GM21723 (cell line): ENCODE measurements around the gene TMEM214.
A peak's percentile ranks its signal among the peaks of the same experiment; 100 is the strongest.

Experiments
- ATAC-seq: cut with Tn5 transposase; IDR thresholded peaks from one replicate; pipeline ENCODE4 v1.9.1; 2021; ENCODE audit warnings: mild to moderate bottlenecking, moderate library complexity; ENCODE audit not compliant: unreplicated experiment

TMEM214 gene, protein sequence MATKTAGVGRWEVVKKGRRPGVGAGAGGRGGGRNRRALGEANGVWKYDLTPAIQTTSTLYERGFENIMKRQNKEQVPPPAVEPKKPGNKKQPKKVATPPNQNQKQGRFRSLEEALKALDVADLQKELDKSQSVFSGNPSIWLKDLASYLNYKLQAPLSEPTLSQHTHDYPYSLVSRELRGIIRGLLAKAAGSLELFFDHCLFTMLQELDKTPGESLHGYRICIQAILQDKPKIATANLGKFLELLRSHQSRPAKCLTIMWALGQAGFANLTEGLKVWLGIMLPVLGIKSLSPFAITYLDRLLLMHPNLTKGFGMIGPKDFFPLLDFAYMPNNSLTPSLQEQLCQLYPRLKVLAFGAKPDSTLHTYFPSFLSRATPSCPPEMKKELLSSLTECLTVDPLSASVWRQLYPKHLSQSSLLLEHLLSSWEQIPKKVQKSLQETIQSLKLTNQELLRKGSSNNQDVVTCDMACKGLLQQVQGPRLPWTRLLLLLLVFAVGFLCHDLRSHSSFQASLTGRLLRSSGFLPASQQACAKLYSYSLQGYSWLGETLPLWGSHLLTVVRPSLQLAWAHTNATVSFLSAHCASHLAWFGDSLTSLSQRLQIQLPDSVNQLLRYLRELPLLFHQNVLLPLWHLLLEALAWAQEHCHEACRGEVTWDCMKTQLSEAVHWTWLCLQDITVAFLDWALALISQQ

DNA sequence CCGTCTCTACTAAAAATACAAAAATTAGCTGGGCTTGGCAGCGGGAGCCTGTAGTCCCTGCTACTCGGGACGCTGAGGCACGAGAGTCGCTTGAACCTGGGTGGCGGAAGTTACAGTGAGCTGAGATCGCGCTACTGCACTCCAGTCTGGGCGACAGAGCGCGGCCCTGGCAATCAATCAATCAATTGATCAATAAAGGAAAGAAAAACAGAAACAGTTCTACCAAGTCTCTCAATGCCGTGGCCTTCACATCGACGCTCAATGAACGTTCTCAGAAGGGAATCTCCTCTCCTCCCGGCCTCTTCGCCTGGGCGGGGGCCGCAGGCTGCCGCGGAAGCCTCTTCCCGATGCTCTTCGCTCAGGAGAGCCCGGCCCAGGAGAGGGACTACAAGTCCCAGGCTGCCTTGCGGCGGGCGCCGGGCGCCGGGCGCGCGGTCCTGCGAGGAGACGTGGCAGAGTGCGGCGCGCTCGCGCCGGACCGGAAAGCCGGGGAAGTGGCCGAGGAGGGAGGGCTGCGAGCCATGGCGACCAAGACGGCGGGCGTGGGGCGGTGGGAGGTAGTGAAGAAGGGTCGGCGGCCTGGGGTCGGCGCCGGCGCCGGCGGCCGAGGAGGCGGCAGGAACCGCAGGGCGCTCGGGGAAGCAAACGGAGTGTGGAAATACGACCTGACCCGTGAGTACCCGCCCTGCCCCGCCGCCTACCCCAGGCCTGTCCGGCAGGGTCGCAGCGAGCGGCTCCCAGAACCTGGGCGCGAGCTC lies at the start of gene TMEM214:
Gene TMEM214, plus strand, starts transcription at position 471 of the 758 bp plus-strand sequence. Its CDS starts 51 bp downstream, at position 522.
- peak; percentile 90 for ATAC-seq

DNA sequence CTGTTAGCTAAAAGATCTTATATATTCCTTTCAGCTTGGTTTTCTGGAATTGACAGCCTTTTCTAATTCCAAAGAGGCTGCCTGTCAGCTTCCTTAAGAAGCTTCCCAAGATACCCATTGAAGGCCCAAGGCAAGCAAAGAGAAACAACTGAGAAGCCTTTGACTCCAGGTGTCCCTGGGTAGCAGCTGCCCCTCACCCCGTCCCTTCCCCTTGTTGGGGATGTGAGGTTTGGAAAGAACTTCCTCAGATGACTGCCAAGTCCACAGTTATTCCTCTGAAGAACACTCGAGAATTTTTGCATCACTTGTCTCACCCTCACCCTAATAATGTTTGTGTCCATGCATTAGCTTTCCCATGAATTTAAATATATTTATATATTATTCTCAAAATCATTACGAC lies 49.0 kb upstream of the TMEM214 start:
- no peak for ATAC-seq

DNA sequence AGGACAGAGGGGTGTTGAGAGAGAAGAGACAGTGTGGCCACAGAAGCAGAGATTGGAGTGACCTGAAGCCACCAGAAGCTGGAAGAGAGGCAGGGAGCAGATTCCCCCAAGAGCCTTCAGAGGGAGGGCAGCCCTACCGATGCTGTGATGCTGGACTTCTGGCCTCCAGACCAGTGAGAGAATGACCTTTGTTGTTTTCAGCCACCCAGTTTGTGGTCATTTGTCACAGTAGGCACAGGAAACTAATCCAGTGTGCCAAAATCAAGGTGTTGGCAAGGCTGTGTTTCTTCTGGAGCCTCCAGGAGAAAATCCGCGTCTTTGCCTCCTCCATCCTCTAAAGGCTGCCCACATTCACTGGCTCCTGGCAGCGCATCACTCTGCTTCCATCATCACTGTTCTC lies 47.0 kb upstream of the TMEM214 start:
- ATAC-seq: no peak

DNA sequence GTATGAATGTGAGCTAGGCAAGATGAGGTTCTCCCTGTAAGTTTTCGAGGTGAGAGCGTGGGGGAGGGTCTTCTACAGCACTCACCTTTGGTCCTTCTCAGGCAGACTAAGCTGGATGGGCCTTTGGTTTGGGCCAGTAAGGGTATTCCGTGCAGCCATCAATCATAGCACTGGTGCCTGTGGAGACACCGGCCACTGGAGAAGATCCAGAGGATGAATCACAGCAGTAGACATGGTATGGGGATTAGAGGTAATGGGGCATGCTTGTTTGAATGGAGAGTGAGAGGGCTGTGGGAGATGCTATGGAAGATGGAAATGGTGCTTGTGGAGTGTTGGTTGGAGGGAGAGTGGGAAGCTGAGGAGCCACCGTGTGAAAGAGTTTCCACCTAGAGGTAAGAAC lies 46.2 kb upstream of the TMEM214 start:
- no peak for ATAC-seq

DNA sequence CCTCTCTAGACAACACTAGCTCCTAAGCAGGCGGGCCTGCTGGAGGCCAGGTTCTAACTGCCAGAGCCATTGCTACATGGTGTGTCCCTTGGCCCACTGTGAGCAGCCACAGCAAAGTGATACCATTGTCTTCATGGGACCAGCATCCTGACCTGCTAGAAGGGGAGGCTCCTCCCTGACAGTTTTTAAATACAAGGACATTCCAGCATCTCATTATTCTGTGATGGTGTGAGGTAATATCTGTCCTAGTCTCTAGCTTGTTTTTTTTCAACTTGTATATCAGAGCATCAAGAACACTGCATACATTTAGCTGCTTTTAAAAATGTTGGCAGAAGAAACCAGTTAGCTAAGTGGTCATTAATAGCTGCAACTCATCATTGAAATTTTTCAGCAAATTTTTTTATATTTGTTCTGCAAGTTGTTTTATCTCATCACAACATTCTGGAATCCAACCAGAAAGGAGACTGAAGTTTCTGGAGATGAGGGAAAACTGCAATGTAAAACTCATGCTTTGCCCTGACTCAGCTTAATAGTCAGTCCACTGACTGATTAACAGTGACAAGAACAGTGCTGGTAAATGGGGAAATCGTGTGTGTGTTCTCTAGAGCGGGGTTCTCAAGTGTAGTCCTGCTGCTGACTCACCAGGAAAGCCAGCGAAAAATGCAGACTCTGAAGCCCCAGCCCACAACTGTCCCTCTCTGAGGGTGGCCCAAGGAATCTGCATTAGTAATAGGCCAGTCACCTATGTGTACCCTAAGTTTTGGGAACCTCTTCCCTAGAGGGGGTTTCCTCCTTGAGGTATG lies 44.5 kb upstream of the TMEM214 start:
- no peak for ATAC-seq

DNA sequence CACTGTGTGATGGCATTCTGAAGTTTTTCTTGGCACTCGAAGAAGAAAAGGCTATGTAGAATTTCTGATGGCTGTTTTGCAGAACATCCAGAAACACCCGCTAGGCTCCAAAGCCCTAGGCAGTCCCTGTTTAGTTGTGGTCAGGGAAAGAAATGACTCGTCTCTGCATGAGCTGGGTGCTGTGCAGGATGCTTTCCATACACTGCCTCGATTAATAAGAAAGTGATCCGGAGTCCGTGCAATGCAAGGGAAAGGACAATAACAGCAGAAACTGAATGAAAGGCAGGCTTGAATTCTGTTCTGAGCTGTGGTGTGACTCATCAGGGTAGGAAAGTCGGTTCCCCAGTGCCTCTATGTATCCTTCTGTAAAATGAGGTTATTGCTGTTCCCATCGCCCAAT lies 43.6 kb upstream of the TMEM214 start:
- no peak for ATAC-seq

DNA sequence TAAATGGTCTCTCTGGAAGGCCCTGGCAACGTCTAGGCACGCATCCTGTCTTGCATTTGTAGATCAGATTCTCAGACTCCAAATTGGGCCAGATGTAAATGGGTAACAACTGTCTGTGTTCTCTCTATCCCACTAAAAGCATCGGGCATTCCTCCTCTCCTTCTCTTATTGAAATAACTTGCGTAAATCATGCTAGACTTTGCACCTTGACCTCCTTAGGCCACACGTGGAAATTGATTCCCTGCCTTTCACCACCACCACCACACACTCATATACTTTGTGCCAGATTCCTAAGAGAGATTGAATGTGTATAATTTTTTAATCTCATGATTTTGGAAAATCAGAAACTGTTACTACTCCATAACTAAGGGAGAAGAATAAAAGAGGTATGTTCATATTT lies 41.0 kb upstream of the TMEM214 start:
- ATAC-seq: no peak

DNA sequence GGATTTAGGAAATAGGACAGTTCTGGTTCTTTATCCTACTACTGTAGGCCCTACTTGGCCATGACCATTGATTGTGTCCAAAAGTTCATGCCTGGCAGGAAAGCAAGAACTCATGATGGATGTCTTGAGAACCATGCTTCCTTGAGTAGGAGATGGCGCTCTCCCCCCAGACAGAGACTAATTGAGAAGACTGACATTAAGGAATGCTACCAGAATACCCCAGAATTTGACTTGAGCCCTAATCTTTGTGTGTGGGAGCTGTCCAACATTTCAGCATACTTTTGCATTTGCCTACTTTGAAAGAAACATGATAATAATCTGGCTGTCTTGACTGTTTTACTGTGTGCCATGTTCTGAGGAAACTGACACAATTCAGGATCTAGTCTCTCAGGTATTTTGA lies 39.0 kb upstream of the TMEM214 start:
- ATAC-seq: no peak

DNA sequence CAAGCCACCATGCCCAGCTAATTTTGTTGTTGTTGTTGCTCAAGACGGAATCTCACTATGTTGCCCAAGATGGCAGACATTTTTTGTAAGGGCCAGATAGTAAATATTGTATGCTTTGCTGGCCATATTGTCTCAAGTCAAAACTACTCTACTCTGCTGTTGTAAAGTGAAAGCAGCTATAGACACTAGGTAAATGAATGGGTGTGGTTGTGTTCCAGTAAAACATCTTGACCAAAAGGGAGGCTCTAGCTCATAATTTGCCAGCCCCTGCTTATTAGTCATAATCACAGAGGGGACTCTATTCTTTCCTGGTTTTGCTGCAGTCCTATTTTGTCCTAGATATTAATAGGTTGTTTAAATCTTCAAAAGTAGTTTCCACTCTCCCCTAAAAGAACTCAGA lies 37.8 kb upstream of the TMEM214 start:
- ATAC-seq: no peak

DNA sequence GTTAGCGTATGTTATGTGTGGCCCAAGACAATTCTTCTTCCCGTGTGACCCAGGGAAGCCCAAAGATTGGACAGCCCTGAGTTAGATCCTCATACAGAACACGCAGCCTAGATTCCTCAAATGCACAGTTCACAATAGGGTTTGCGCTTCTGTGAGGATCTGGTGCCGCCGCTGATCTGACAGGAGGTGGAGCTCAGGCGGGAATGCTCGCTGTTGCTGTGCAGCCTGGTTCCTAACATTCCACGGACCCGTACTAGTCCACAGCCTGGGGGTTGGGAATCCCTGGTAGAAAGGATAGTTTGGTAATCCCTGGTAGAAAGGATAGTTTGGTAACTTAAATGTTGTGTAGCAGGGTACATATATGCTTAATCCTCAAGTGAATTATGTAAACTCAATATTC lies 35.4 kb upstream of the TMEM214 start:
- no peak for ATAC-seq

DNA sequence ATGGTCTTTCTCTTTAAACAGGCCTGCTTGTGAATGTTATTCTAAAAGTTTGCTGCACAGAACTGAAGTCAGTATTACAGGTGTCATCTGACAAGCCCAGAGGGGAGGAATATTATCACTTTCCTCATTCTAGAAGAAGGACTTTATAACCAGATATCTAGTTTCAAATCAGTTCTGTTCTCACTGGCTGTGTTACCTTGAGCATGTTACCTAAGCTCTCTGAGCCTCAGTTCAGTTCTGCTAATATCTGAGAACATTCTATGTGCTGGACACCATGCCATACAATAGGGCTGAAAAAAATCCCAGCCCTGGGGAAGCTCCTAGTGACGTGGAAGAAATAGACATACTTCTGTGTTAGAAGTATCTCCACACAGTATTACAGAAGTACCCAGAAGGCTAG lies 34.4 kb upstream of the TMEM214 start:
- ATAC-seq: no peak

DNA sequence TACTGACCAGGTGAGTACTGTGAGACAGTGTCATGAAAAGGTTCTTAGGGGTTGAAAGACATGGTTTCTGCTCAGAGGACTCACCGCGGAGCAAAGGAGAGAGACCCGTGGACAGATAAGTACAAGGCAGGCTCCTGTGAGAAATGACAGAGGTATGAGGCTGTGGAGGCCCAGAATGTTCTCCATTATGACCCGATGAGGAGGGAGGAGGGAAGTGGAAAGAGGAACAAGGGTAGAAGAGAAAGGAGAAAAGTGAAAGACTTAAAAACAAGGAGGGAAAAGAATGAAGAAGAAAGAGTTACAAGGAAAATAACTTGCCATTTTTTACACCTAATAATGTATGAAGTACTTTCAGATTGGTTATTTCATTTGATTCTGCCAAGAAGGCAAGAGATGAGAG lies 32.5 kb upstream of the TMEM214 start:
- ATAC-seq: no peak

DNA sequence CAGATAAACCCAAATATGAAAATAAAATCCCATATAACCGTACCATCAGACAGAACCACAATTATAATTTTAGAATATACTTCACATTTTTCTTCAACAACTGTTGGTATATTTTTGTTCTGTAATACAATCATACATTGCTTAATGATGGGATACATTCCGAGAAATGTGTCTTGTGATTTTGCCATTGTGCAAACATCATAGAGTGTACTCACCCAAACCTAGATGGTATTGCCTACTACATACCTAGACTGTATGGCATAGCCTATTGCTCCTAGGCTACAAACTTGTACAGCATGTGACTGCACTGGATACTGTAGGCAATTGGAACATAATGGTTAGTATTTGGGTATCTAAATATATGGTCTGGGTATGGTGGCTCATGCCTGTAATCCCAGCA lies 31.8 kb upstream of the TMEM214 start:
- ATAC-seq: no peak

DNA sequence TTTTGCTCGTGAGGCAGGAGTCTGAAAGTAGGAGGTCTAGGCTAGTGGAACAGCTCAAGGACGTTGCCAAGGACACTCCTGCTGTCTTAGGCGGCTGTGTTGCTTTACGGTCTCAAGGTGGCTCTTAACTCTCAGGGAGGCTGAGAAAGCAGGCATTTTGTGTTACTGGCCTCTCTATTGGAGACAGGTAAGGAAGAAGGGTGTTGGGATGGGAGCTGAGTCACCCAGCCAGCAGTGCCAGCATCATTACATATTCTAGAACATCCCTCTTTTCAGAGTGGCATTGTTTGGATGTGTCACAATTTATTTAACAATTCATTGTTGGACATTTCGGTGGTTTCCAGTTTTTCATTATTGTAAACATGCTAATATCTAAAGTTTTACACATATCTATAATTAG lies 30.8 kb upstream of the TMEM214 start:
- ATAC-seq: no peak

DNA sequence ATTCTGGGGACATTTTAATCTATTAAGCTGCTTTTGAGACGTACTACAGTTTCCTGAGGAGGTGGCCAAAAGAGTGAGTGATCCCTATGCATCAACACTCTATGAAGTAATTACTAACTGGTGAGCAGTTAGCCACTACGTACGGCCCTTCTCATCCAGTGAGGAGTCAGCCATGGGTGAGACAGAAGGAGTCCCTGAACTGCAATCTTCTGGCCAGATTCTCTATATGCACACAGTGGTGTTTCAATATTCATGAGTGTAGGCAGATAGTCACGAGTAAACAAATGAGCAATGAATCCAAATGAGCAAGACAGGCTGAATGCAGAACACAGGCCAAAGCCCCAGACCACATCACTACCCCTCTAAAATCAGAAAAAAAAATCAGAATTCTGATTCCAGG lies 29.8 kb upstream of the TMEM214 start:
- ATAC-seq: no peak

DNA sequence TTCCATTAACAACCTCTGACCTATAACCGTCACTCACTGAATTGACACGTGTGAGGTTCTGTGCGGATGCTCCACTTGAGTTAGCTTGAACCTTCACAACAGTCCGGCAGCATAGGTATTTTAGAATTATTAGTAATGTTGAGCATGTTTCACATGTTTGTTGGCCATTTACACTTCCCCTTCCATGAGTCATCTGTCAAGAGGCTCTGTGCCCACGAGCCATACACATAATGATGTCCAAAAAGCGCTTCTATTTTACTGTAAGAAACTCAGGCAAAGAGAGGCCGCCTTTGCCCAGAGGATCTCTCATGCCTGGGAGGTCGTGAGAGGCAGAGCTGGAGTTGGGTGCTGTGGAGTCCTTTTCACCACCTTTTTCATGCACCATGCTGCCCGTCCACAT lies 28.9 kb upstream of the TMEM214 start:
- ATAC-seq: no peak

DNA sequence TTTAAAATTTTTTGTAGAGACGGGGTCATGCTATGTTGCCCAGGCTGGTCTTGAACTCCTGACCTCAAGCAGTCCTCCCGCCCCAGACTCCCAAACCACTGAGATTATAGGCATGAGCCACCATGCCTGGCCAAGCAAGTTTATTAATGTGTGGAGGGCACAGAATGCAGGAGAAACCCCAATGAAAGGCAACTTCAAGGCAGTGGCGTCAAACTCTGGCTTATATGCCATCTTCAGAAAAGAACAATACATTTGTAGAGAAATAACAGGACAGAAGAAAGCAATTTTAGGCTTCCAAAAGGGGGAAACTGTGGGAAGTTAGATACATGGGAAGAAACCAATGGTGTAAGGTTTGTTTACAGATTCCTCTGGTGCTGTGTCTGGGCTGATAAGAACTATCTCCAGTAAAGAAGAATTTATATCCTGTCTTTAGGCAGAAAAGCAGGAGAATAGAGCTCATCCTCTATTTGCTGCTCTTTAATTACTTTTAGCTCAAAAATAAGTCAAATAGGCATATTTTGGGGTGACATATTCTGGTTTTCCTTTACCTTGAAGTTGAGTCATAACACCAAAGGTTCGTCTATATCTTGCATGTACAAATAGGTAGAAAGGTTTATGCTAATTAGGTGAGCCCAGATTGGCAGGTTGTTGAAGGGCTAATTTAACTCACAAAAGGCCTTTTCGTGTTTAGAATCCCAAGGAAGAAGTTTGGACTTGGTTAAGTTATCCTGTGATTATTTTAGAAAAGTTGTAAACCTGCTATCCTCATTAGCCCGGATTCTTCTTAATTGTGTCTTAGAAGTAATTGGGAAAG lies 26.0 kb upstream of the TMEM214 start:
- no peak for ATAC-seq

DNA sequence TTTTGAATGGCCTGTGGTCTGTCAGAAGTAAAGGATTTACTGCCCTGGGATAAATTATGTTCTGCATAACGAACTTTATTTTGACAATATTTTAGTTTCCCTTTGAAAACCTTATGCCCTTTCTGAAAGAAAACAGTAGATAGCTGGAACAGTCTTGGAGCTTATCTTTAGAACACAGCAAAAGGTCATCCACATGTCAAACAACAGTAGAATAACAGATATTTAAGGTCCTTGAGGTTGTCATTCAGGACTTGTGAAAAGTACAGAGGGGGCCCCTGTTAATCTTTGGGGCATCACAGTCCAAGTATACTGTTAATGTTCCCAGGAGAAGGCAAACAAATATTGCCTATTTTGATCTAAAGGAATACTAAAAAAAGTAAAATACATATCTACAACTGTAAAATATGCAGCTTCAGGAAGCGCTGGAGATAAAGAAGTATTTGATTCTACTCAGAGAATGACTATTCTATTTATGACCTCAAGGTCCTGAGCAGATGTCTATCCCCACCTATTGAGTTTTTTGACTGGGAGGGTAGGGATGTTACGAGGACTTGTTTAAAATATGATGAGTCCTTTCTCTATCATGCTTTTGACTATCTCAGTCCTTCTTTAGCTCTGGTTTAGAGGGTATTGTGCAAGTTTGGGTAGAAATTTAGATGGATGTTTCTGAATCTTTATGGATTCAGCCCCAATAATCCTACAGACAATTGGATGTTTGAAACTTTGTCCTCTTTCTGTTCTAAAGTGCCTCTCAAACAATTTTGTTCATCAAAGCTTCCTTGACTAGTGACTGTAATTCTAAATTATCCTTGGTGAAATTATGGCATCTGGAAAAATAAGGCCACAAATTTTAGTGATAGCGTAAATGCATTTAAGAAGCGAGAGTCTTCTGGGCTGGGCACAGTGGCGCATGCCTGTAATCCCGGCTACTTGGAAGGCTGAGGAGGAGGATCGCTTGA lies 25.1 kb upstream of the TMEM214 start:
- no peak for ATAC-seq

DNA sequence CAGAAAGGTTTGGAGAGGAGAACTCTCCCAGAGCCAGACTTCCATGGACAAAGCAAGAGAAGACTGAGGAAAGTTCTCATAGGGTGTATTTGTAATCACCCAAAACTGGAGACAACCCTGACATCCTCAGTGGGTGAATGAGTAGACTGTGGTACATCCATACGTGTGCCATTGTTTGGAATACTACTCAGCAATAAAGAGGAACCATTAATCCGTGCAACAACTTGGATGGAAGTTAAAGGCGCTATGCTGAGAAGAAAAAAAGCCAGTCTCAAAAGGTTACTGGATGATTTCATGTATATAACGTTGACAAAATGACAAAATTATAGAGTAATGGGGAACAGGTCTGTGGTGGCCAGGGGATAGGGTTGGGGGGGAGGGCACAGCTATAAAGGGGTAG lies 24.1 kb upstream of the TMEM214 start:
- no peak for ATAC-seq
